Peyer's patch (tissue), 4 donors: ENCODE results near the gene ENOX2. TPM values are rescaled to one million over a fixed set of nuclear protein-coding genes. Genes with fewer than 3 reads are reported as not detected.

Source experiments
- DNase-seq, 3 donors: peaks; one replicate each; pipeline ENCODE4 v3.0.0-alpha.2; 2017 to 2019
- H3K27ac ChIP-seq, 4 donors: fragments of 200-600 bp; sonication (generic); one replicate each; pipeline ENCODE4 v1.5.1; 2016 to 2019
- H3K27me3 ChIP-seq, 2 donors: fragments of 200-600 bp; sonication (generic); one replicate each; pipeline ENCODE4 v1.5.1; 2019
- H3K36me3 ChIP-seq, 3 donors: fragments of 200-600 bp; sonication (generic); one replicate each; pipeline ENCODE4 v1.5.1; 2016 to 2019
- H3K4me1 ChIP-seq, 4 donors: fragments of 200-600 bp; sonication (generic); one replicate each; pipeline ENCODE4 v1.5.1; 2016 to 2019
- H3K4me3 ChIP-seq, 4 donors: fragments of 200-600 bp; sonication (generic); 1 replicate in 3 of 4; 2 replicates in 1 of 4; pipeline ENCODE4 v1.5.1; 2016 to 2019; ENCODE audit warnings: mild to moderate bottlenecking in 1 of 4
- H3K9me3 ChIP-seq, 4 donors: fragments of 200-600 bp; sonication (generic); one replicate each; pipeline ENCODE4 v1.5.1; 2016 to 2019; ENCODE audit warnings: mild to moderate bottlenecking in 1 of 4
- CTCF ChIP-seq, 6 experiments: fragments of 450-650 bp in 4 of 6; fragments of 200-600 bp in 2 of 6; sonication (generic) in 1 of 6; IDR thresholded peaks; one replicate each; pipeline ENCODE4 v1.5.1; 2017 to 2019; ENCODE audit warnings: antibody characterized with exemption in 6 of 6, mild to moderate bottlenecking in 3 of 6, moderate library complexity in 1 of 6
- POLR2A ChIP-seq, 2 donors: fragments of 450-650 bp; IDR thresholded peaks; one replicate each; pipeline ENCODE4 v1.5.1; 2017; ENCODE audit warnings: antibody characterized with exemption in 2 of 2, mild to moderate bottlenecking in 2 of 2, moderate library complexity in 2 of 2
- total RNA-seq, 4 donors: library from RNA; depleted of rRNA; stranded (reverse); fragments of >200 nt; gene quantifications; one replicate each; pipeline ENCODE4 v1.1.0, GENCODE V29; 2016

The ENOX2 gene
- total RNA-seq, 4 donors from 2014 or later, result 4.7 to 12.4 (median 9.8) TPM

DNA sequence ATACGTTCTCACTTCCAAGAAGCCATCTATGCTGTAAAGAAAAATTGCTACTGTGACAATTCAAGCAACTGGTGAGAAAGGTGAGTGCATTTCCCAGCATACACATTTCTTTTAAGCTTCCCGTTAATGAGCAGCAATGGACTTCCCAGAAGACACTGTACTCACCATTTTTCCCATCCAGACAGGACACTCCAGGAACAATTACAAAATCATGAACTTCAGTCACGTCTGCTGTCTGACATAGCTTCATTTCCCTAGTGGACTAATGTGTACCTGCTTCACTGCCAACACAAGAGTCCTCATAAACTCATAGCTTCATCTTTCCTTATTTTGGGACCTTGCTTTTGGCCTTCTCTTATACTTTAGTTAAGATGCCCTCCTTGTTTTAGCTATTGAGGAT lies 156.9 kb downstream of the ENOX2 start:
- no peak for TF ChIP-seq CTCF (IDR thresholded peaks at IDR 0.05)
- no peak for TF ChIP-seq POLR2A (IDR thresholded peaks at IDR 0.05)
- no peak overlapping the region for H3K27ac ChIP-seq
- H3K4me1 ChIP-seq, result no peaks in the 10 kb centered on the region
- no peaks in the 10 kb centered on the region for H3K36me3 ChIP-seq
- no peak for DNase-seq
- no peak overlapping the region for H3K4me3 ChIP-seq
- H3K9me3 ChIP-seq, result no peaks in the 10 kb centered on the region
- no peaks in the 10 kb centered on the region for H3K27me3 ChIP-seq

GRCh38 chrX:130741584-130741983 lies 161.4 kb downstream of the ENOX2 start:
- Histone ChIP-seq H3K4me3 (no peak overlapping the region), H3K4me1 (no peaks in the 10 kb centered on the region), H3K27me3 (no peaks in the 10 kb centered on the region), H3K36me3 (no peaks in the 10 kb centered on the region), H3K9me3 (no peaks in the 10 kb centered on the region), H3K27ac (no peak overlapping the region)
- TF ChIP-seq CTCF (IDR thresholded peaks at IDR 0.05) (no peak), POLR2A (IDR thresholded peaks at IDR 0.05) (no peak)
- DNase-seq, result no peak

GRCh38 chrX:130741151-130741550 lies 161.9 kb downstream of the ENOX2 start:
- Histone ChIP-seq H3K27me3 (no peaks in the 10 kb centered on the region), H3K4me3 (no peak overlapping the region), H3K27ac (no peak overlapping the region), H3K9me3 (no peaks in the 10 kb centered on the region), H3K4me1 (no peaks in the 10 kb centered on the region), H3K36me3 (no peaks in the 10 kb centered on the region)
- TF ChIP-seq POLR2A (IDR thresholded peaks at IDR 0.05) (no peak), CTCF (IDR thresholded peaks at IDR 0.05) (no peak)
- no peak for DNase-seq

DNA sequence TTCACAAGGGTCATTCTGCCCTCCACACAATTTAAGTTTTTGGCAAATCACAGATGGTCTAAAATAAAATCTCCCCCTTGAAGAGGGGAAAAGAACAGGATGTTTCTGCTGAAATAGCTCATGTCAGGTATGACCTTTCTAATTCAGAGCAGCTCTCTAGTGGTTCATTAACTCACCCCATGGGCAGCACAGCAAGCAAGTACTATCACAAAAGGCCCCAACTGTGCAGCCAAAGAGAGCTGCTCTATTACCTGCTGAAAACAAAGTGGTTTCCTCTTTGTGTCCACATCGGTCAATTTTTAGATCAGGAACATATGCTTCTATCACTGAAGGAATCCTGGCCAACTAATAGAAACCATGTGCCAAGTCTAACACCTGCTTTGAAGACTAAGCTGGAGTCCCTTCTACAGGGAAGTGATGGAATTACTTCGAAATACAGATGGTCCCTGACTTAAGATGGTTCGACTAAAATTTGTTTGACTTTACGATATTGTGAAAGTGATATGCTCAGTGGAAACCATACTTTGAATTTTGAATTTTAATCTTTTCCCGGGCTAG lies 164.3 kb downstream of the ENOX2 start:
- Histone ChIP-seq H3K36me3 (no peaks in the 10 kb centered on the region), H3K27me3 (no peaks in the 10 kb centered on the region), H3K4me3 (no peak overlapping the region), H3K27ac (no peak overlapping the region), H3K4me1 (no peaks in the 10 kb centered on the region), H3K9me3 (no peaks in the 10 kb centered on the region)
- TF ChIP-seq CTCF (IDR thresholded peaks at IDR 0.05) (no peak), POLR2A (IDR thresholded peaks at IDR 0.05) (no peak)
- no peak for DNase-seq

GRCh38 chrX:130734713-130735112 lies 168.3 kb downstream of the ENOX2 start:
- Histone ChIP-seq H3K27me3 (no peaks in the 10 kb centered on the region), H3K9me3 (no peaks in the 10 kb centered on the region), H3K36me3 (no peaks in the 10 kb centered on the region), H3K4me3 (no peak overlapping the region), H3K27ac (no peak overlapping the region), H3K4me1 (no peaks in the 10 kb centered on the region)
- TF ChIP-seq CTCF (IDR thresholded peaks at IDR 0.05) (no peak), POLR2A (IDR thresholded peaks at IDR 0.05) (no peak)
- no peak for DNase-seq

DNA sequence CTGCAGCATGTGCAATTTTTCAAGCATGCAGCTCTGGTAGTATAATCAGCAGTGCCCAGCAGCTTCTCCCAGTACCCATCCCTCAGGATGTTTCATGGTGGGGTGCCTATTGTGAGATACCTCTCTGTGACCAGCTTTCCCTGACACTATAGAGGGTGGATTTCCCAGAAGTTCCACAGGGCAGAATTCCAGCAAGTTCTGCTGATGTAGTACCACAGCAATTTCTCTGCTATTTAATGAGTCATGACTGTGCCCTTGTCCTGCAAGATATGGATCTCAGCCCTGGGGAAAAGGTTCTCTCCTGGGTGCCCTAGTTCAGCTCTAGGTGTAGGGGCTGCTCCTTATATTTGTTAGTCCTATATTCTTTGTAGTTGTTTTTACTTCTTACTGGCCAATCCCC lies 174.8 kb downstream of the ENOX2 start:
- H3K4me1 ChIP-seq, result no peaks in the 10 kb centered on the region
- no peak overlapping the region for H3K4me3 ChIP-seq
- H3K9me3 ChIP-seq, result peaks cover 0 to 13% (median 2%) of the 10 kb centered on the region in 4 donors
- DNase-seq, result no peak
- H3K36me3 ChIP-seq, result no peaks in the 10 kb centered on the region
- H3K27ac ChIP-seq, result no peak overlapping the region
- H3K27me3 ChIP-seq, result no peaks in the 10 kb centered on the region
- no peak for TF ChIP-seq POLR2A (IDR thresholded peaks at IDR 0.05)
- TF ChIP-seq CTCF (IDR thresholded peaks at IDR 0.05), result no peak
